ELR (cell line): ENCODE results near the gene ARFGEF3.

Source experiments
- DNase-seq: peaks from one replicate; pipeline ENCODE4 v3.0.0-alpha.2; 2015; ENCODE audit warnings: low read depth

Gene ARFGEF3

GRCh38 chr6:138271451-138271850 lies 109.7 kb downstream of the ARFGEF3 start:
- DNase-seq: no peak

DNA sequence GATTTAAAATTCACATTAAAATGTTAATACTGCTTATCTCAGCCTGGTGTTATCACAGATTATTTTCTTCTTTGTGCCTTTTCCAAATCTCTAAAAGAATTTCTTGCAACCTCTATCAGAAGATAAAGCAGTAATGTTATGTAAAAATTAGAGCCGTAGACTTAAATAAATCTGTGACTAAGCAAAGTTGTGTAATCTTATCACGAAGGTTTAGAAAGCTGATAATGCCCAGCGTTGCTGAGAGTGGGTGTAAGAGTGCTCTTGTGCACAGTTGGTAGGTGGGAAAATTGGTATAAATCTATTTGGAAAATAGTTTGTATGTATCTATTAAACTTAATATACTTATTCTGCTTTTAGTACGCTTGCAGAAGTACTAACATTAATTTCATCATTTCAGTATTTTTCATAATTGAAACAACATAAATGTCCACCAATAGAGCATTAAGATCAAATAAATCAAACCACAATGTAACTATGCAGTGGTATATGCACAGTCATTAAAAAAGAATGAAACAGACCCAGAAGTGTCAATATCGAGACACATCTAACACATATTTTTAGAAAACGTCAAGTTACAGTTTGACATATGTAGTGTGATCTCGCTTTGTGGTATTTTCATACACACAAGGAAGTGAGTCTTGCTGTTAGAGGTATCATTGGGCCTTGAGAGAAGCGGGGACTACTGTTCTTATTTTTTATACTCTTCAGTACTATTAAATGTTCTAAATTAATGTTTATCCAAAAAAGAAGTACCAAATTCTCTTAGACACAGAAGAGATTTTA lies 111.0 kb downstream of the ARFGEF3 start:
- no peak for DNase-seq

DNA sequence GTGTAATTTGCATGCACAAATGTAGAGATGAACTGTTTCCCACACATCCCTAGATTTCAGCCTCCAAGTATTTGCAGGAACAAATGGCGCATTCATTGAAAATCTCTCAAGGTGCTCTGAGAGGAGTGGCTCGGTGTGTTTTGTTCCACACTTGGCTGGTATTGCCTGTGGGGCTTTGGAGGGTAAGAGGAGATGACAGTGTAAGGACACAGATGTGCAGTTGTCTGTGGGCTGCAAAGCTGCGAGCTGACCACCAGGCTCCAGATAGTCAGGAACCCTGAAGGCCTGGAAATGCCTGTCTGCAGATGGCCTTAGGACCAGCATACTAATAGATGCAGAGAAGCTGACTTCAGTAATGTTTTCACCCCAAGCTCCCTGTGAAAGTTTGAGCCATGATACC lies 114.2 kb downstream of the ARFGEF3 start:
- DNase-seq: no peak

- DNase-seq: no peak
Observed at GRCh38 chr6:138277835-138278234, 116.1 kb downstream of the ARFGEF3 start.

GRCh38 chr6:138278326-138278725 lies 116.6 kb downstream of the ARFGEF3 start:
- DNase-seq: peak; percentile 48

GRCh38 chr6:138285800-138286199 lies 124.1 kb downstream of the ARFGEF3 start:
- no peak for DNase-seq

DNA sequence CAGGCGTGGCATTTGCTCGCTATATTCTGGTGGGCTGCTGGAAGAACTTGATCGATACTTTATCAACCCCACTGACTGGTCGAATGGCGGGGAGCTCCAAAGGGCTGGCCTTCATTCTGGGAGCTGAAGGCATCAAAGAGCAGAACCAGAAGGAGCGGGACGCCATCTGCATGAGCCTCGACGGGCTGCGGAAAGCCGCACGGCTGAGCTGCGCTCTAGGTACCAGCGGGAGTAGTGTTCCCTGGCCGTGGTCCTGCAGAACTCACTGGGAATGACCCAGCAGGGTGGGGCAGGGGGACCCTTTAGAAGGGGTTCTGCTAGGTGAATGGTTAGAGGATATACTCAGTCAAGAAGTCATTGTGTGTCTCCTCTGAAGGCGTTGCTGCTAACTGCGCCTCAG lies 125.0 kb downstream of the ARFGEF3 start:
- no peak for DNase-seq

GRCh38 chr6:138287144-138287955 lies 125.6 kb downstream of the ARFGEF3 start:
- DNase-seq: peak; percentile 41

DNA sequence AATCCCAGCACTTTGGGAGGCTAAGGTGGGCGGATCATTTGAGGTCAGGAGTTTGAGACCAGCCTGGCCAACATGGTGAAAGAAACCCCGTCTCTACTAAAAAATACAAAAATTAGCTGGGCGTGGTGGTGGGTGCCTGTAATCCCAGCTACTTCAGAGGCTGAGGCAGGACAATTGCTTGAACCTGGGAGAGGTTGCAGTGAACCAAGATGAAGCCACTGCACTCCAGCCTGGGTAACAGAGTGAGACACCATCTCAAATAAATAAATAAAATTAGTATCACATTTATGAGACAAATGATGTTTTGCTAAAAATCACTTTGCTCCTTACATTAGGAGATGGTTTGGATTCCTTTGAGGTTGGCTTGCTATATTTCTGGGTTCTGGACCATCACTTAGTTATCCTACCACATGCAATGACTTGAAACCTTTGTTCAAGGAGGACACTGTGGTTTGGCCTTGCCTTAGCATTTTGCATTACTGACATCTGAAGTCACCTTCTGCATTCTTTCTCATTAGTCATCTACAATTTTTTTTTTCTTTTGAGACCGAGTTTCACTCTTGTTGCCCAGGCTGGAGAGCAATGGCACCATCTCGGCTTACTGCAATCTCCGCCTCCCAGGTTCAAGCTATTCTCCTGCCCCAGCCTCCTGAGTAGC lies 126.8 kb downstream of the ARFGEF3 start:
- DNase-seq: peak; percentile 93

DNA sequence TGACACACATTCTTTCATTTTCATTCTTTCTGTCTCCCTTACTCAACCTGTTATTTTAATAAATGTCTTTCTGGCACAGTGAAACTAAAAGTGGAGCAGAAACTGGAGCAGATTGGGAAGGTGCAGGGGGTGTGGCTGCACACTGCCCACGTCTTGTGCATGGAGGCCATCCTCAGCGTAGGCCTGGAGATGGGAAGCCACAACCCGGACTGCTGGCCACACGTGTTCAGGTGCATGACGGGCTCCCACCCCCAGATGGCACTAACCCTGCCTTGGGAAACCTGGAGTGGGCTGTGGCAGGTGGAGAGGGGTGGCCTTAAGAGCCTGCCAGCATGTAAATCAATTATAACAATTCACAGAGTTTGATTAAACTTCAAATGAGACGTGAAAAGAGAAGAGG lies 128.0 kb downstream of the ARFGEF3 start:
- peak; percentile 14 for DNase-seq

DNA sequence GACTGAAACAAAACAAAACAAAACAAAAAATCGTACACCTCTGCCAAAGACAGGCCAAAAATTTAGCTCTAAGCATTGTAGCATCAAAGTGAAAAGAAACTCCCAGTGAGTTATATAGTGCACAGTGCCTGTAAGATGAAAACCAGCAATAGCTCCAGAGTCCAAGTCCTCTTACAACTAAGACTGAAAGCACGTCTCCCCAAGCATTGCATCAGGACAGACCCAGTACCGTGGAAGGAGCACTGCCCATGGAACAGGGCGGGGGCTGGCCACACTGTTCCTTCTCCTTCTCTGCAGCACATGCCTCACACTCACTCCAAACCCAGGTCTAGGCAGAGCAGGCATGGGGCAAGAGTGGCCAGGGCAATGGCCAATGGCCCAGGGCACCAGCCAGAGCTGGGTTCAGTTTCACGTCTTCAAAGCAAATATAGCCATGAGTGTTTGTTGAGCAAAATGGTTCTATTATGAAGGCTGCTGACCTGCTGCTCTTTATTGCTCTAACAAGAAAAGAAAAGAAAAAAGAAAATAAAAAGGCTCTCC lies 128.8 kb downstream of the ARFGEF3 start:
- no peak for DNase-seq

DNA sequence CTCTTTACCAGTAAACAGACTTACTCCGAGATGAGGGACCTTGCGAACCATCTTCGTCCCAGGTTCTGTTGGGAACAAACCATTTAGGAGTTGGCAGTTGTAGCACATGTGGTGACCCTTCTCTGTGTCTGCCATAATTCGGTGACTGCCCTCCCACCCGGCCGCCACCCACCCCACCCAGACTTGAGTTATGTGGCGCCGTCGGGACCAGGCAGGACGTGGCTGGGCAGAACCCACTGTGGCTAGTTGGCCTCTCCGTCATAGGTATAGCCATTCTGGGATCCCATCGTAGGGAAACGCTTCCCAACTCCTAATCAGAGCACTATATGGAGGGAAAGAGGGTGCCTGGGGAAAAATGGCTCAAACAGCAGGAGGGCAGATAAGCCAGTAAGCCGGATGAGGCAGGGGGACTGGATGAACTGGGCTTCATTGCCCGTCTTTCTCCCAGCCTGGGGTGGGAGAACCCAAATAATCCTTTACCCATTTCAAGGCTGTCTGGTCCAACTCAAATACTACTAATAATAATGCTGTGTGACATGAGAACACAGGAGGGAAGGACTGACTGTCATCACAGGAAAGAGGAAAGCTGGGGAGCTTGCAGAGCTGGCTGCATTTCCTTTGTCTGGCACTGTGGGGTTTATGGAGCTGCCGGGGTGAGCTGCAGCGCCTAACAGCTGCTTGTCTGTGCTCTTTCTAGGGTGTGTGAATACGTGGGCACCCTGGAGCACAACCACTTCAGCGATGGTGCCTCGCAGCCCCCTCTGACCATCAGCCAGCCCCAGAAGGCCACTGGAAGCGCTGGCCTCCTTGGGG lies 129.5 kb downstream of the ARFGEF3 start:
- no peak for DNase-seq

DNA sequence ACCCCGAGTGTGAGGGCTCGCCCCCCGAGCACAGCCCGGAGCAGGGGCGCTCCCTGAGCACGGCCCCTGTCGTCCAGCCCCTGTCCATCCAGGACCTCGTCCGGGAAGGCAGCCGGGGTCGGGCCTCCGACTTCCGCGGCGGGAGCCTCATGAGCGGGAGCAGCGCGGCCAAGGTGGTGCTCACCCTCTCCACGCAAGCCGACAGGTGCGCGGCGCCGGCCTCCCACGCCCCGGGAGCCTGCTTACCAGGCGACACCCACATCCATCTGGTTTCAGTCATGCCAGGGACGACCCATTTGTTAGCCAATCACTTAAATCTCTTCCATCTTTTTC lies 130.1 kb downstream of the ARFGEF3 start:
- no peak for DNase-seq

DNA sequence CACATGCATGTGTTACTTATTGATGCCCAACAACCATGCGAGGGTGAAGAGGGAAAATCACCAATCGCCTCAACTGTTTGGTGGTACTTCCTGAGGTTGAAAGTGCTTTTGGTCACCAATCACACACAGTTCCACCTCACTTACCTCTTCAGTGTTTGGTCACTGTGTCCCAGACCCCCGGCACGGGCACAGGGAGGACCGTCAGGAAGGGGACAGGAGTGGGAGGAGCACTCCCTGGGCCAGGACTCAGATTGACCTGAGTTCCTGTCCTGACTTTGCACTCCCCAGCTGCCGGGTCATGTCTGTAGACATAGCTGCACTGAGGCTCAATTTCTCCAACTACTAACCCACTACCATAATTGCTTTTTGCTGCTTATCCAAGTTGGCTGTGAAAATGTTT lies 130.7 kb downstream of the ARFGEF3 start:
- no peak for DNase-seq

- DNase-seq: no peak
Observed at GRCh38 chr6:138293428-138294395, 132.0 kb downstream of the ARFGEF3 start.

- no peak for DNase-seq
Observed at GRCh38 chr6:138296381-138296780, 134.6 kb downstream of the ARFGEF3 start.

DNA sequence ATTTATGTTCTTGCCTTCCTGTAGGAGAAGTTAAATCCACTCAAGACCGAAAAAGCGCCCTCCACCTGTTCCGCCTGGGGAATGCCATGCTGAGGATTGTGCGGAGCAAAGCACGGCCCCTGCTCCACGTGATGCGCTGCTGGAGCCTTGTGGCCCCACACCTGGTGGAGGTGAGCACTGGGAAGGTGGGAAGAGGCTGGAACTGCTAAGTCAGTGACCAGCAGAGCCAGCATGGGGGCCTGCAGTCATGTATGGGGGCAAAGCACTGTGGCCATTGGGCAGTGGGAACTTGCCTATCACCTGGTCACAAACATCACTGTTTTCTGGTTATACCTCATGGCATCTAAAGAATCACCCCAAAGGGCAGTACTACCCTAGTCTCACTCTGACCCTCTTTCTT lies 135.0 kb downstream of the ARFGEF3 start:
- no peak for DNase-seq

- DNase-seq: no peak
Observed at GRCh38 chr6:138297761-138298298, 136.1 kb downstream of the ARFGEF3 start.

- DNase-seq: no peak
Observed at GRCh38 chr6:138300469-138300868, 138.7 kb downstream of the ARFGEF3 start.

DNA sequence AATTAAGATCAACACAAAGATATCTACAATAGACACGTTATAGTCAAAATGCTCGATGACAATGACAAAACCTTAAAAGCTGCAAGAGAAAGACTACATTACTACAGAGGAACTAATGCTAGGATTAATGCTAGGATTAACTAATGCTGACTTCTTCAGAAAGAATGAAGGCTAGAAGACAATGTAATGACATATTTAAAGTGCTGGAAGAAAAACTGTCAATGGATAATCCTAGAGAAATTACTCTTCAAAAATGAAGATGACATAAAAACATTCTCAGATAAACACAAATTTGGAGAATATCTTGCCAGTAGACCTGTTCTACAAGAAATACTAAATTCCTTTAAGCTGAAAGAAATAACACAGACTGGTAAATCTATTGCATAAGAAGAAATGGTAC lies 140.8 kb downstream of the ARFGEF3 start:
- no peak for DNase-seq
